RWPE1 (cell line): ENCODE results near the gene HOOK2.

ENCODE experiments used
- CTCF ChIA-PET: fragments of 350-600 bp; sonication (Branson Sonifier 250); formaldehyde crosslinking; extraction: SDS; loops from one replicate; lab custom pipeline; 2021; lab: Yijun Ruan, JAX
- POLR2A ChIA-PET: fragments of 400-600 bp; formaldehyde crosslinking; extraction: SDS; loops from one replicate; lab custom pipeline; 2020; ENCODE audit warnings: antibody characterized with exemption; ENCODE audit not compliant: low non-redundant PET; lab: Yijun Ruan, JAX
- DNase-seq: peaks from one replicate; pipeline ENCODE4 v3.0.0; 2012; ENCODE audit warnings: low spot score
- H3K27ac ChIP-seq: fragments of 450-650 bp; 2 replicates; pipeline ENCODE4 v1.5.1; 2017
- TF ChIP-seq, protein P1 (sequence below): fragments of 450-650 bp; conservative IDR thresholded peaks from 2 replicates; pipeline ENCODE4 v1.5.1; 2017; ENCODE audit warnings: low read depth, mild to moderate bottlenecking

Gene HOOK2

DNA sequence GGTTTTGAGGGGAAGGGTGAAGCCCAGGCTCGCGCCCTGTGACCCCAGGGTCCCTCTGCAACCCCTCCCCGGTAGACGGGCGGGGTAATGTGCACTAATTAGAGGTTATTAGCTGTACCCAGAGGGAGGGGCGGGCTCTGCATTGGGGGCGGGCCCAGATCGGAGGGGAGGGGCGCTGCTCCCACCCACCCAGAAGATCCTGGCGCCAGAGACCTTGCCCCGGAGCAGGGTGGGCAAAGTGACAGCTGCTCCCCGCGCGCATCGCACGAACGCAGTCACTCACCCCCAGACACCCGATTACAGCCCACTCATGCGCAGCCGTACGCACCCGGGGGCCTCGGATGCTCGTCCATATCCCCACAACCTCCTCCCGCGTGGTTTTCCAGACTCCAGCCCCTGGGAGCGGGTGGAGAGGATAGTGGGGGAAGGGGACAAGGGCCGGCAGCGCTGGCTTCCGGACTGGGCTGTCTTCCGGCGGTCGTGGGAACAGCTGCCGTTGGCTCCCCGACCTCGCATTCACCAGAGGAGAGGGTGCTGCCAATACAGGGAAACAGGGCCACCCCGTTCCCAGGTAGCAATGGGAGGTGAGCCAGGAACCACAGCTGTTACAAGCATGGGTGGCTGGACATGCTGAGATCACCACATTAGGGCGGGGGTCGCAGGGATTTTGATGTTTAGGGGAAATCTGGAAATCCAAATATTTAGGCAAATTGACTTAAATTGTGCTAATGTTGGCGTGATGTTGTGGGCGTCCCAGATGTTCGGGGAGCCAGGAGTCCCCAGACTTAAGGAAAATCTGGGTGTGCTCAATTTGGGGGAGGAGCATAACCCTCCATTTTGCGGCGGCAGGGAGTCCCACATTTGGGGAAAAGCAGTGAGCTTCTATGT lies 2.9 kb upstream of the HOOK2 start:
- CTCF ChIA-PET, result interaction anchor here (0.6 to 3.3 kb wide), 11 partner anchors 8 to 113 kb away, joined by 3 to 40 read pairs (median 5); partner anchors contain the start of genes GCDH, JUNB, RNASEH2A and RTBDN

DNA sequence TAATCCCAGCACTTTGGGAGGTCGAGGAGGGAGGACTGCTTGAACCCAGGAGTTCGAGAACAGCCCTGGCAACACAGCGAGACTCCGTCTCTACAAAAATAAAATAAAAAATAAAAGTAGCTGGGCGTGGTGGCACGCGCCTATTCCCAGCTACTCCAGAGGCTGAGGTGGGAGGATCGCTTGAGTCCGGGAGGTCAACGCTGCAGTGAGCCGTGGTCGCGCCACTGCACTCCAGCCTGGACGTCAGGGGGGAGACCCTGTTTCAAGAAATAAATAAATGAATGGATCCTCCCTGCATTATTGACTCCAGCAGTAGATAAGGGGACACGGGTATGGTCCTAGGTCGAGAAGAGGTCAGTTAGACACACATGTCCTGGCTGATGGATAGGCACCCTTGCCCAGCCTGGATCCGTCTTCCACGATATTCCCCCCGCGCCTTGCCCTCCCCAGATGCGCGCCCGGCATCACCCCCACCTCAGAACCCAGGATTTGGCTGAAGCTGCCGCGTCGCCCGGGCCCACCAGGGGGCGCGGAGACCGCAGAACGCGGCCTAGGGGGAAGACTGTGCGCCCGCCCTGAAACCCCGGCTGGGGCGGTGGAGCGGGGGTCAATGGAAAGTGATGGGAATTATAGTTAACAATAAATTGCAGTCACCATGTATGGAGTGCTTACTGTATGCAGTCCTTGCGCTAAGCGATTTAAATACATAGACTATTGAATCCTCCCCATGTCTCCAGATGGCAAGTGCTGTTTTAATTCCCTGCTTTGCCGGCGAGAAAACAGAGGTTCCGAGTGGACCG lies 2.1 kb upstream of the HOOK2 start:
- ChIA-PET POLR2A (interaction anchor here (2.3 to 4.3 kb wide), 2 partner anchors 14 to 19 kb away, joined by 8 to 120 read pairs; partner anchors contain the start of gene JUNB), CTCF (interaction anchor here (0.5 to 3.3 kb wide), 14 partner anchors 8 to 1643 kb away, joined by 3 to 40 read pairs (median 5); partner anchors contain the start of genes GCDH, JUNB and RNASEH2A)
- TF ChIP-seq, protein P1, sequence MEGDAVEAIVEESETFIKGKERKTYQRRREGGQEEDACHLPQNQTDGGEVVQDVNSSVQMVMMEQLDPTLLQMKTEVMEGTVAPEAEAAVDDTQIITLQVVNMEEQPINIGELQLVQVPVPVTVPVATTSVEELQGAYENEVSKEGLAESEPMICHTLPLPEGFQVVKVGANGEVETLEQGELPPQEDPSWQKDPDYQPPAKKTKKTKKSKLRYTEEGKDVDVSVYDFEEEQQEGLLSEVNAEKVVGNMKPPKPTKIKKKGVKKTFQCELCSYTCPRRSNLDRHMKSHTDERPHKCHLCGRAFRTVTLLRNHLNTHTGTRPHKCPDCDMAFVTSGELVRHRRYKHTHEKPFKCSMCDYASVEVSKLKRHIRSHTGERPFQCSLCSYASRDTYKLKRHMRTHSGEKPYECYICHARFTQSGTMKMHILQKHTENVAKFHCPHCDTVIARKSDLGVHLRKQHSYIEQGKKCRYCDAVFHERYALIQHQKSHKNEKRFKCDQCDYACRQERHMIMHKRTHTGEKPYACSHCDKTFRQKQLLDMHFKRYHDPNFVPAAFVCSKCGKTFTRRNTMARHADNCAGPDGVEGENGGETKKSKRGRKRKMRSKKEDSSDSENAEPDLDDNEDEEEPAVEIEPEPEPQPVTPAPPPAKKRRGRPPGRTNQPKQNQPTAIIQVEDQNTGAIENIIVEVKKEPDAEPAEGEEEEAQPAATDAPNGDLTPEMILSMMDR, result peak; percentile 96
- H3K27ac ChIP-seq, result peak overlapping the region; percentile 99
- DNase-seq, result peak; percentile 73

More for the DNA sequence above, 2.9 kb upstream of the HOOK2 start:
- DNase-seq, result peak; percentile 58
- POLR2A ChIA-PET, result interaction anchor here (2.3 to 4.3 kb wide), 2 partner anchors 13 to 18 kb away, joined by 8 to 120 read pairs; partner anchors contain the start of gene JUNB
- H3K27ac ChIP-seq, result peak overlapping the region; percentile 99
- TF ChIP-seq, protein P1, result no peak

DNA sequence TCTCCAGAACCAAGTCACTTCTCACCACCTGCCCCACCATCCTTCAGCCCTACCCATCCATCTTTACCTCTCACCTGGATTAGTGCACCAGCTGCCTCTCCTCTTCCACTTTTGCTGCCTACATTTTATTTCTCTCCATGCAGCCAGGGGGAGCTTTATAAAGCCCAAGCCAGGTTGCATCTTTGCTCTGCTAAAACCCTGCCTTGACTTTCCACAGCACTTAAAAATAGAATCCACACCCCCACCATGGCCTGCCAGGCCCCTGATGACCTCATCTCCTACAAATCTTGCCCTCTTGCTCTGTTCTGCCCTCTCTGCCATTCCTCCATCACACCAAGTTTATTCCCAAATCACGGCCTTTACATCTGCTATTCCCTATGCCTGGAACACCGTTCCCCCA lies 1.8 kb downstream of the HOOK2 start:
- POLR2A ChIA-PET, result interaction anchor here (0.6 to 0.7 kb wide), 2 partner anchors 58 to 64 kb away, joined by 5 to 8 read pairs; no protein-coding TSS in a partner anchor

DNA sequence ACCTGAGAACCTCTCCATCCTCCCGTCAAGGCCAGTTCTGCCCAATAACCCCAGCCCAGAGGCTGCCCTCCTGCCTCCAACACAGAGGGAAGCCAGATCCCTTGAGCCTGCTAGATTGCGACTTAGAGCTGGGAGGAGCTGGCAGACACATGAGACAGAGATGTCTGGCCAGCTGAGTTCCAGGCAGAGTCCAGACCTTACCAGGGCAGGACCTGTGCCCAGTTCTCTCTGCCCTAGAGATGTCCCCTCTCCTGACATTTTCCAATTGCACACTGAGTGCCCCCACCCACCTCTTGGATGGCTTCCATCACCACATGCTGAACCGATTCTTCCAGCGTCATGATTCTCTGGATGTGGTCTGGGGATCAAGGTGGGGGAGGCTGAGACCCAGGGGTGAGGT lies 3.0 kb downstream of the HOOK2 start:
- H3K27ac ChIP-seq, result peak overlapping the region; percentile 99
- TF ChIP-seq, protein P1, result no peak
- no peak for DNase-seq
- CTCF ChIA-PET, result interaction anchor here (0.8 kb wide), 1 partner anchor 24 kb away, joined by 4 read pairs; no protein-coding TSS in a partner anchor
- POLR2A ChIA-PET, result no interaction called here

More for the DNA sequence above, 1.8 kb downstream of the HOOK2 start:
- TF ChIP-seq, protein P1, result no peak
- CTCF ChIA-PET, result interaction anchor here (0.5 to 1.9 kb wide), 6 partner anchors 13 to 74 kb away, joined by 3 to 10 read pairs (median 4); no protein-coding TSS in a partner anchor
- peak overlapping the region; percentile 99 for H3K27ac ChIP-seq
- peak; percentile 21 for DNase-seq

DNA sequence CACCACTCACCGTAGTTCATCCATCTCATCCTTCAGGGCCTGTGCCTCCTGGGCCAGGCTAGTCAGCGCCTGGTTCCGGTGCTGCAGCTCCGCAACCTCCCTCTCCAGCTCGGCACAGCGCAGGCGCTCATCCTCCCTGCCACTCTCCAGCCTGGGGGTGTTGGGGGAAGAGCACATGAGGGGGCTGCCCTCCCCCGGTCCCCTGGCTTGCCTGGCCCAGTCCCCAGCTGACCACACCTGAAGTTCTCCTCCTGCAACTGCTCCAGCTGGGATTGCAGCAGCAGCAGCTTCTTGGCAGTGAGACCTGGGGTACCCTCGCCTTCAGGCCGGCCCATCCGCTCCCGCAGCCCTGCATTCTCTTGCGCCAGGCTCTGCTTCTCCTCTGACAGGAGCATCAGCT lies 4.4 kb downstream of the HOOK2 start:
- POLR2A ChIA-PET, result no interaction called here
- CTCF ChIA-PET, result interaction anchor here (0.7 to 1.1 kb wide), 2 partner anchors 13 to 31 kb away, joined by 3 to 4 read pairs; partner anchors contain the start of gene PRDX2
- TF ChIP-seq, protein P1, result no peak
- no peak for DNase-seq
- H3K27ac ChIP-seq, result 0 out of 2 replicates have a peak overlapping the region, but pooled peaks have one; percentile 4
